Measurements from ENCODE around the gene TTLL6. TPM values are rescaled to one million over a fixed set of nuclear protein-coding genes. Genes with fewer than 3 reads are reported as not detected.

Gene TTLL6
- total RNA-seq, 1 donor = not detected

DNA sequence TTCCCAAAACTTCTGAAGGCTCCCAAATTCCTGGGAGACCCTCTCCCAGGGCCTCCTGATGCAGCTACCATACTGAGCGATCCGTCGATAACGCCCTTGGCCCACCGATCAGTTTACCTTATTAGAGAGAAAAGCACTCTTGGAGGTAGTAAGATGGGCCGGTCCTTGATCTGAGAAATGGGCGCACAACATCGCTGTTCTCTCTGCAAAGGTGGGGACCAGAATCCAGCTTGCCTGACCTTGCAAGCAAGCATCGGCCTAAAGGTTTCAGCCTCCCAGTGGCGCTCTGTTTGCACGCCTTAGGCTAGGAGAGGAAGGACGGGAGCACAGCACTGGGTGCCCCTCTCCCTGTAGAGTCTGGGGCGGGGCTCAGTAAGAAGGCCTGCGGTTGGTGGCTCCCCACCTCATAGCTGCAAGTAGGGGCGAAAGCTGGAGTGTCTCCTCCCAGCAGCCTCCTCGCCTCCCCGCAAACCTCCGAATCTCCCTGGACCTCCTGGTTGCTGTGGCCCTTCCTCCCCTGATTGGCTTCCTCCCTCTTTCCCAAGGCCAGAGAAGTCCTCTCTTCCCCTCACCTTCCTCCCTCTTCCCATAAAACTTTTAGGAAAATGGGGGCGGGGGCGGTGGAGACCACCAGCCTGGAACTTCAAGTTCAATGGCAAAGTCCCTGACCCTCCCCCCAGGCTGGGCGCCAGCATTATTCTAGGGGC, 94.7 kb downstream of the TTLL6 start, which contains the start of gene PRAC1:
Gene PRAC1, minus strand, starts transcription at position 318 of the 707 bp plus-strand sequence. Its CDS starts 126 bp downstream, at position 192.
- Histone ChIP-seq H3K4me2 (ENCODE audit: insufficient read depth, low read length) (no peak within 1 kb of the TSS), H3K79me2 (ENCODE audit: insufficient read depth, low read length) (no peaks in the 10 kb centered on the region), H3K4me1 (ENCODE audit: insufficient read depth, low read length) (peaks cover 5% of the 10 kb centered on the region), H3K36me3 (ENCODE audit: insufficient read depth, low read length) (no peaks in the 10 kb centered on the region), H4K20me1 (ENCODE audit: insufficient read depth, low read length) (no peaks in the 10 kb centered on the region), H3K27ac (ENCODE audit: low read depth, low read length) (no peak within 1 kb of the TSS), H2AFZ (ENCODE audit: low read length) (no peak within 1 kb of the TSS), H3K27me3 (ENCODE audit: insufficient read depth, low read length) (peaks cover 99% of the 10 kb centered on the region), H3K4me3 (ENCODE audit: insufficient read depth, low read length) (no peak within 1 kb of the TSS), H3K9me3 (ENCODE audit: low read depth, low read length) (no peaks in the 10 kb centered on the region)
- no peak for DNase-seq (ENCODE audit: insufficient read length, low spot score, missing footprints)
- TF ChIP-seq, protein P1, sequence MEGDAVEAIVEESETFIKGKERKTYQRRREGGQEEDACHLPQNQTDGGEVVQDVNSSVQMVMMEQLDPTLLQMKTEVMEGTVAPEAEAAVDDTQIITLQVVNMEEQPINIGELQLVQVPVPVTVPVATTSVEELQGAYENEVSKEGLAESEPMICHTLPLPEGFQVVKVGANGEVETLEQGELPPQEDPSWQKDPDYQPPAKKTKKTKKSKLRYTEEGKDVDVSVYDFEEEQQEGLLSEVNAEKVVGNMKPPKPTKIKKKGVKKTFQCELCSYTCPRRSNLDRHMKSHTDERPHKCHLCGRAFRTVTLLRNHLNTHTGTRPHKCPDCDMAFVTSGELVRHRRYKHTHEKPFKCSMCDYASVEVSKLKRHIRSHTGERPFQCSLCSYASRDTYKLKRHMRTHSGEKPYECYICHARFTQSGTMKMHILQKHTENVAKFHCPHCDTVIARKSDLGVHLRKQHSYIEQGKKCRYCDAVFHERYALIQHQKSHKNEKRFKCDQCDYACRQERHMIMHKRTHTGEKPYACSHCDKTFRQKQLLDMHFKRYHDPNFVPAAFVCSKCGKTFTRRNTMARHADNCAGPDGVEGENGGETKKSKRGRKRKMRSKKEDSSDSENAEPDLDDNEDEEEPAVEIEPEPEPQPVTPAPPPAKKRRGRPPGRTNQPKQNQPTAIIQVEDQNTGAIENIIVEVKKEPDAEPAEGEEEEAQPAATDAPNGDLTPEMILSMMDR (IDR thresholded peaks at IDR 0.05; ENCODE audit: extremely low read depth, low read depth, low read length) = no peak

DNA sequence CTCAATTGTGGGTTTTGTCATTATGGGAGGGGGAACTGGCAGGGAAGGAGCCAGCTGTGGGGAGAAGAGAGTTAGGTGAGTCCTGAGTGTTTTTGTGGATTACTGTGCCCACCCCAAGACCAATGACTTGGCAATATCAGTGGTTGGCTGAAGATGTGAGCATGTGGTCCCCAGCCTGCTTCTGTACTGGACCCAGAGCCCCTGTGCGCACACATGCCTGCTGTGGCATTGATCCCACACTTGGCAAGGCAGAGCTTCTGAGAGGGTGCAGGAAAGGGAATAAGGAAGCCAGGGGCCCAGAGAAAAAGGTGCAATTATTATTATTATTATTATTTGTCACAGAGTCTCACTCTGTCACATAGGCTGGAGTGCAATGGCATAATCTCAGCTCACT, 96.0 kb downstream of the TTLL6 start:
- no peak for DNase-seq (ENCODE audit: insufficient read length, low spot score, missing footprints)
- Histone ChIP-seq H4K20me1 (ENCODE audit: insufficient read depth, low read length) (no peaks in the 10 kb centered on the region), H2AFZ (ENCODE audit: low read length) (no peak overlapping the region), H3K4me2 (ENCODE audit: insufficient read depth, low read length) (no peak overlapping the region), H3K4me3 (ENCODE audit: insufficient read depth, low read length) (no peak overlapping the region), H3K27ac (ENCODE audit: low read depth, low read length) (no peak overlapping the region), H3K9me3 (ENCODE audit: low read depth, low read length) (no peaks in the 10 kb centered on the region), H3K27me3 (ENCODE audit: insufficient read depth, low read length) (peaks cover 99% of the 10 kb centered on the region), H3K79me2 (ENCODE audit: insufficient read depth, low read length) (no peaks in the 10 kb centered on the region), H3K36me3 (ENCODE audit: insufficient read depth, low read length) (no peaks in the 10 kb centered on the region), H3K4me1 (ENCODE audit: insufficient read depth, low read length) (peaks cover 5% of the 10 kb centered on the region)
- TF ChIP-seq, protein P1 (IDR thresholded peaks at IDR 0.05; ENCODE audit: extremely low read depth, low read depth, low read length) = no peak

DNA sequence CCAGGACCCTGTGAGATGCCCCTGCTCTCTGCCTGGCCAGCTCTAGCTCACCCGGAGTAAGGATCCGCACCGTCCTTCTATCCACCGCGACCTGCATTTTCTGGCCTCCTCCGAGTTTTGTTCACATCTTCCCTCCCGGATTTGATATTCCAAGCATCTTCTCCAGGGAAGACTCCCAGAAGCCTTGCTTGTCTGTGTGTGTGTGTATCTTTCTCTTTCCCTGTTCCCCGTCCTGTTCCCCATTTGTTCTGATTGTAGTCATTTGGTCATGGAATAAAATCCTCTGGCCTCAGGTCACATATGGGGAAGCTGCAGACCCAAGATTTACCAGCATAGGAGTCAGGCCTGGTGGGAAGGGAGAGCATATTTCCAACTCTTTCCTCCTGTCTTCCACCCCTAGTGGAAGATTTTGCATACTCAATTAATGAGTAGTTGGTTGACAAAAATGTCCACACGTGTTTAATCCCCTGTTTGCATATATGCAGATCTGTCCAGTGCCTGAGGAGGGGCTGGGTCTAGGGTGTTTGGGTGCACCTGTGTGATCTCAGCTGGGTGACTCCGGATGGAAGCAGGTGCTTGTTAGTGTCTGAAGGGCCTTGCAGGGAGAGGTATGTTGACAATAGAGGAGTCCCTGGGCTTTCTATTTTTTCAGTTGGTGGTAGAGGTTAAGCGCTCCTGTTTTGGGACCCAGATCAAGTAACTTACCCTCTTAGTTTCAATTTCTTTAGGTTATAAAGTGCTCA, 96.6 kb downstream of the TTLL6 start:
- H3K27me3 ChIP-seq (ENCODE audit: insufficient read depth, low read length) = peaks cover 99% of the 10 kb centered on the region
- no peak for DNase-seq (ENCODE audit: insufficient read length, low spot score, missing footprints)
- TF ChIP-seq, protein P1 (IDR thresholded peaks at IDR 0.05; ENCODE audit: extremely low read depth, low read depth, low read length) = no peak
- H3K4me2 ChIP-seq (ENCODE audit: insufficient read depth, low read length) = no peak overlapping the region
- no peaks in the 10 kb centered on the region for H3K9me3 ChIP-seq (ENCODE audit: low read depth, low read length)
- no peaks in the 10 kb centered on the region for H3K79me2 ChIP-seq (ENCODE audit: insufficient read depth, low read length)
- no peaks in the 10 kb centered on the region for H4K20me1 ChIP-seq (ENCODE audit: insufficient read depth, low read length)
- H3K27ac ChIP-seq (ENCODE audit: low read depth, low read length) = no peak overlapping the region
- H3K4me1 ChIP-seq (ENCODE audit: insufficient read depth, low read length) = peaks cover 5% of the 10 kb centered on the region
- no peaks in the 10 kb centered on the region for H3K36me3 ChIP-seq (ENCODE audit: insufficient read depth, low read length)
- H3K4me3 ChIP-seq (ENCODE audit: insufficient read depth, low read length) = no peak overlapping the region
- no peak overlapping the region for H2AFZ ChIP-seq (ENCODE audit: low read length)

DNA sequence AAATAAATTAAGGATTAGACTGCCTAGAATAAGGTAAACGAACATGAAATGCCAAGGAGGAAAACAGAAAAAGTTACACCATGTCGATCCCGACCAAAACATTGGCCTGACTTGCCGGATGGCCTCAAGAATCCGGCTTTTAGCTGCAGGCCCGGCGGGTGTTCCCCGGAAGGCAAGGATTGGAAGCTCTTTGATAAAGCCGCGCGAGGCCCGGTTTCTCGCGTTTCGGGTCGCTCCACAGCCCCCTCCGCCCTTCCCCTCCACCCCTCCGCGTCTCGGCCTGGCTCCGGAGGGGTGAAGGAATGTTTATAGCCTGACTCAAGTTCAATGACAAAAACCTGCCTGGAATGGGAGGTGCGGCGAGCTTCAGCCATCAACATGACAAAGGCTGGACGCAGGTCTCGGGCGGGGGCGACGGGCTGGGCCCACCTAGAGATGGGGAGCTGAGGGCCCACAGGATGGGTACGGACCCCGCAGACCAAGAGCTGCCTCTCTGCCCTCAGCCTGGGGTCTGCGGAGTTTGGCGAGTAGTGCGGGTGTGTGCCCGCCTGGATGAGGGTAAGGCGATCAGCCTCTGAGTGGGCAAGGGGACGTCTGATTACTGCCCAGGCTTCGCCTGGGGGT, 97.3 kb downstream of the TTLL6 start:
- DNase-seq (ENCODE audit: insufficient read length, low spot score, missing footprints) = no peak
- Histone ChIP-seq H4K20me1 (ENCODE audit: insufficient read depth, low read length) (no peaks in the 10 kb centered on the region), H3K4me1 (ENCODE audit: insufficient read depth, low read length) (peaks cover under 1% of the 10 kb centered on the region), H3K27me3 (ENCODE audit: insufficient read depth, low read length) (peaks cover 94% of the 10 kb centered on the region), H3K4me2 (ENCODE audit: insufficient read depth, low read length) (no peak overlapping the region), H3K4me3 (ENCODE audit: insufficient read depth, low read length) (no peak overlapping the region), H2AFZ (ENCODE audit: low read length) (no peak overlapping the region), H3K9me3 (ENCODE audit: low read depth, low read length) (no peaks in the 10 kb centered on the region), H3K36me3 (ENCODE audit: insufficient read depth, low read length) (no peaks in the 10 kb centered on the region), H3K27ac (ENCODE audit: low read depth, low read length) (no peak overlapping the region), H3K79me2 (ENCODE audit: insufficient read depth, low read length) (no peaks in the 10 kb centered on the region)
- TF ChIP-seq, protein P1 (IDR thresholded peaks at IDR 0.05; ENCODE audit: extremely low read depth, low read depth, low read length) = no peak

Measured in osteoblast (primary cell).